ENCODE measurements around the gene PDE4D.

- no peak for TF ChIP-seq CTCF (IDR thresholded peaks at IDR 0.05)
- no peak for TF ChIP-seq EP300 (IDR thresholded peaks at IDR 0.05)
These were observed 872.8 kb downstream of the PDE4D start for GRCh38 chr5:59020611-59021285.

All from tibial nerve (tissue), 4 donors.